HepG2 (cell line): ENCODE measurements around the gene PAFAH1B1. TPM values are rescaled to one million over a fixed set of nuclear protein-coding genes. Genes with fewer than 3 reads are reported as not detected.

ENCODE experiments used
- ATAC-seq: fragments of 200-7000 bp; cut with Tn5 transposase; 3 replicates; pipeline ENCODE4 v1.9.1; 2020; ENCODE audit warnings: mild to moderate bottlenecking, moderate library complexity
- BruUV-seq: library from RNA; stranded (reverse); fragments of 400-500 nt; replicated peaks from 2 replicates; lab custom pipeline; 2021; lab: Mats Ljungman, UMichigan
- CTCF ChIA-PET: fragments of 300-600 bp; formaldehyde crosslinking; extraction: SDS; loops from one replicate; lab custom pipeline; 2021; ENCODE audit warnings: low total read pairs, inconsistent platforms, low intra/inter-chr PET ratio; lab: Yijun Ruan, JAX
- POLR2A ChIA-PET: fragments of 350-600 bp; sonication (Branson Sonifier 250); formaldehyde crosslinking; loops from one replicate; lab custom pipeline; 2020; ENCODE audit warnings: antibody characterized with exemption, inconsistent platforms; lab: Yijun Ruan, JAX
- DNase-seq: peaks from one replicate; pipeline ENCODE4 v3.0.0-alpha.2; 2015; ENCODE audit warnings: low spot score
- FAIRE-seq: peaks from 3 replicates; lab custom pipeline; 2011; peaks lifted over from hg19 to GRCh38; lab: Jason Lieb, UNC
- H2AFZ ChIP-seq: one replicate; pipeline ENCODE4 v1.6.1; 2011; ENCODE audit warnings: low read length, inconsistent platforms
- H3K27ac ChIP-seq: fragments of 300-600 bp; 3 replicates; pipeline ENCODE4 v1.8.0; 2011; ENCODE audit warnings: mixed run types, mild to moderate bottlenecking, mixed read lengths, low read length, inconsistent platforms; ENCODE audit not compliant: insufficient read depth; ENCODE audit errors: extremely low read length
- H3K27me3 ChIP-seq, 2 experiments: fragments of 200-600 bp in 1 of 2; 2 replicates in 1 of 2; 3 replicates in 1 of 2; pipeline versions ENCODE4 v1.6.0 to v1.8.0; 2011; ENCODE audit warnings: low read length in 2 of 2, mild to moderate bottlenecking in 2 of 2, moderate library complexity in 2 of 2, inconsistent platforms in 1 of 2; ENCODE audit not compliant: insufficient read depth in 2 of 2, control insufficient read depth in 1 of 2
- H3K36me3 ChIP-seq, 2 experiments: fragments of 200-600 bp in 1 of 2; replicated peaks in 1 of 2; 2 replicates in 1 of 2; 3 replicates in 1 of 2; pipeline versions ENCODE4 v1.5.1 to v1.8.0; 2011; ENCODE audit warnings: low read length in 2 of 2, inconsistent platforms in 1 of 2; ENCODE audit not compliant: insufficient read depth in 2 of 2, control insufficient read depth in 1 of 2
- H3K4me1 ChIP-seq: 2 replicates; pipeline ENCODE4 v1.5.1; 2012; ENCODE audit warnings: low read length, inconsistent platforms; ENCODE audit not compliant: insufficient read depth
- H3K4me2 ChIP-seq: 2 replicates; pipeline ENCODE4 v1.6.0; 2011; ENCODE audit warnings: low read depth, low read length, inconsistent platforms
- H3K4me3 ChIP-seq, 3 experiments: fragments of 200-600 bp in 1 of 3; sonication (generic), shearing (Covaris generic) in 1 of 3; replicated peaks in 1 of 3; 2 replicates each; pipeline ENCODE4 v1.5.1; 2011 to 2016; ENCODE audit warnings: low read length in 3 of 3, inconsistent platforms in 2 of 3, low read depth in 2 of 3, mild to moderate bottlenecking in 2 of 3, control low read depth in 1 of 3, mixed read lengths in 1 of 3; ENCODE audit not compliant: insufficient read depth in 1 of 3
- H3K79me2 ChIP-seq: one replicate; pipeline ENCODE4 v1.6.1; 2011; ENCODE audit warnings: low read length, inconsistent platforms; ENCODE audit not compliant: insufficient read depth
- H3K9ac ChIP-seq: 2 replicates; pipeline ENCODE4 v1.6.0; 2011; ENCODE audit warnings: mild to moderate bottlenecking, low read depth, low read length, inconsistent platforms; ENCODE audit not compliant: insufficient read depth
- H3K9me3 ChIP-seq: 2 replicates; pipeline ENCODE4 v1.5.1; 2012; ENCODE audit warnings: mild to moderate bottlenecking, low read length
- H4K20me1 ChIP-seq: 2 replicates; pipeline ENCODE4 v1.6.0; 2011; ENCODE audit warnings: inconsistent platforms, mild to moderate bottlenecking, low read length, moderate library complexity; ENCODE audit not compliant: insufficient read depth
- CBX2 ChIP-seq, 2 experiments: fragments of 200-600 bp in 1 of 2; sonication (generic); formaldehyde crosslinking in 1 of 2; IDR thresholded peaks; 2 replicates each; pipeline versions ENCODE4 v1.7.0 to v1.8.1; 2018 to 2022; ENCODE audit warnings: low read depth in 2 of 2, low read length in 1 of 2, mild to moderate bottlenecking in 1 of 2, missing genetic modification reagents in 1 of 2
- CEBPB ChIP-seq: IDR thresholded peaks from 2 replicates; pipeline ENCODE4 v1.6.1; 2011; ENCODE audit warnings: low read depth, low read length, improper control_type of control experiment, borderline replicate concordance
- DNMT3B ChIP-seq: conservative IDR thresholded peaks from 2 replicates; pipeline ENCODE4 v1.6.1; 2016; ENCODE audit warnings: missing biosample characterization, control low read depth
- EEA1 ChIP-seq: sonication (generic); formaldehyde crosslinking; IDR thresholded peaks from 2 replicates; pipeline ENCODE4 v1.5.1; 2020; ENCODE audit warnings: mild to moderate bottlenecking, missing genetic modification reagents, borderline replicate concordance
- HINFP ChIP-seq: sonication (generic); formaldehyde crosslinking; IDR thresholded peaks from 2 replicates; pipeline ENCODE4 v1.4.0; 2020; ENCODE audit warnings: low read depth, mild to moderate bottlenecking, missing genetic modification reagents
- LCORL ChIP-seq, 2 experiments: fragments of 450-650 bp in 1 of 2; sonication (generic) in 1 of 2; formaldehyde crosslinking in 1 of 2; IDR thresholded peaks; 2 replicates each; pipeline versions ENCODE4 v1.5.0 to v1.6.1; 2017 to 2020; ENCODE audit warnings: antibody characterized with exemption in 1 of 2, missing genetic modification reagents in 1 of 2
- MYPOP ChIP-seq: sonication (generic); formaldehyde crosslinking; IDR thresholded peaks from 2 replicates; pipeline ENCODE4 v1.8.1; 2023; ENCODE audit warnings: mild to moderate bottlenecking, moderate library complexity, missing genetic modification reagents
- MZF1 ChIP-seq: sonication (generic); formaldehyde crosslinking; IDR thresholded peaks from 2 replicates; pipeline ENCODE4 v1.8.1; 2023; ENCODE audit warnings: mild to moderate bottlenecking, missing genetic modification reagents, borderline replicate concordance
- SALL1 ChIP-seq: sonication (generic); formaldehyde crosslinking; IDR thresholded peaks from 2 replicates; pipeline ENCODE4 v1.8.0; 2022; ENCODE audit warnings: mild to moderate bottlenecking, missing genetic modification reagents
- SNAPC2 ChIP-seq: sonication (generic); formaldehyde crosslinking; IDR thresholded peaks from 2 replicates; pipeline ENCODE4 v1.8.1; 2022; ENCODE audit warnings: mild to moderate bottlenecking, missing genetic modification reagents
- SP2 ChIP-seq: sonication (generic); formaldehyde crosslinking; IDR thresholded peaks from 2 replicates; pipeline ENCODE4 v1.5.1; 2020; ENCODE audit warnings: mild to moderate bottlenecking, missing genetic modification reagents
- THAP8 ChIP-seq: sonication (generic); formaldehyde crosslinking; IDR thresholded peaks from 2 replicates; pipeline ENCODE4 v1.5.1; 2020; ENCODE audit warnings: missing genetic modification reagents, mild to moderate bottlenecking, borderline replicate concordance
- ZNF264 ChIP-seq: sonication (generic); formaldehyde crosslinking; IDR thresholded peaks from 2 replicates; pipeline ENCODE4 v1.4.0; 2020; ENCODE audit warnings: missing genetic modification reagents
- ZNF44 ChIP-seq: sonication (generic); formaldehyde crosslinking; IDR thresholded peaks from 2 replicates; pipeline ENCODE4 v1.5.1; 2020; ENCODE audit warnings: mild to moderate bottlenecking, missing genetic modification reagents
- ZNF720 ChIP-seq: sonication (generic); formaldehyde crosslinking; IDR thresholded peaks from 2 replicates; pipeline ENCODE4 v1.4.0; 2020; ENCODE audit warnings: missing genetic modification reagents
- ZNF775 ChIP-seq: sonication (generic); formaldehyde crosslinking; IDR thresholded peaks from 2 replicates; pipeline ENCODE4 v1.4.0; 2020; ENCODE audit warnings: missing genetic modification reagents, mild to moderate bottlenecking, moderate library complexity, borderline replicate concordance
- WGBS: methylation state at CpG from one replicate; pipeline ENCODE4 v1.1.6; 2017; ENCODE audit warnings: low lambda C conversion rate; 5-methylcytosine and 5-hydroxymethylcytosine counted together
- in situ Hi-C: cut with HindIII; loops from 2 replicates; pipeline ENCODE4 v1.10.0; 2017; ENCODE audit warnings: low pct_unique_long_range_greater_than_20kb; ENCODE audit not compliant: extremely low pct_ligation_motif_present
- intact Hi-C: fragments of 100-400 bp; cut with micrococcal nuclease; formaldehyde crosslinking; loops from one replicate; pipeline ENCODE4 v1.10.0; 2022; ENCODE audit not compliant: unreplicated experiment
- polyA plus RNA-seq, 8 experiments: library from polyadenylated mRNA; depleted of rRNA in 3 of 8; stranded (reverse) in 7 of 8; unstranded in 1 of 8; fragments of >200 nt; fragmentation: Illumina TruSeq in 4 of 8; extraction: Trizol in 4 of 8; gene quantifications; 2 replicates each; pipeline versions ENCODE4 v1.2.1 to v1.2.3, GENCODE V29; 2011 to 2016; ENCODE audit warnings: low read depth in 4 of 8, missing spikeins in 1 of 8, mixed read lengths in 1 of 8; ENCODE audit not compliant: insufficient read depth in 1 of 8
- total RNA-seq, 5 experiments: library from RNA; depleted of rRNA; stranded (reverse); fragments of >200 nt; fragmentation: Illumina TruSeq; extraction: Trizol; gene quantifications; 2 replicates each; pipeline ENCODE4 v1.2.3, GENCODE V29; 2016; ENCODE audit warnings: low read depth in 1 of 5
- TF ChIP-seq, protein P1 (sequence below): IDR thresholded peaks from 2 replicates; pipeline ENCODE4 v1.6.1; 2012; ENCODE audit warnings: inconsistent platforms
- TF ChIP-seq, protein P2 (sequence below): sonication (generic); formaldehyde crosslinking; IDR thresholded peaks from 2 replicates; pipeline ENCODE4 v1.4.0; 2020; ENCODE audit warnings: missing genetic modification reagents

PAFAH1B1 gene
- total and polyA plus RNA-seq, 2 of the 13 experiments (the other 11 are each of a cell fraction or from before 2014, with no cell fraction given), result 46.0 to 64.9 TPM

- no peak for TF ChIP-seq THAP8
Observed at GRCh38 chr17:2634361-2634960, 41.0 kb downstream of the PAFAH1B1 start (continued).

DNA sequence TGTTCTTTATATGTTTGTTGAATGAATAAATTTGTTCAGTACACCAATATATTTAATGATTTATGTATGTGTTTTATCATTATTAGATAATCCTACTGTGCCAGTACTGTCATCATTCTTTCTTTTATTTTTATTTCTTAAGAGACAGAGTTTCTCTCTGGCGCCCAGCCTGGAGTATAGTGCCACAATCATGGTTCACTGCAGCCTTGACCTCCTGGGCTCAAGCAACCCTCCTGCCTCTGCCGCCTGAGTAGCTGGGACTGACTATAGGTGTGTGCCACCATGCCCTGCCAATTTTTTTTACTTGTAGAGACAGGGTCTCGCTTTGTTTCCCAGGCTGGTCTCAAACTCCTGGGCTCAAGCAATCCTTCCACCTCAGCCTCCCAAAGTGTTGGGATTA is 41.8 kb downstream of the PAFAH1B1 start:
- Histone ChIP-seq H3K27me3 (no peaks in the 10 kb centered on the region), H3K9ac (no peak overlapping the region), H3K4me3 (no peak overlapping the region), H4K20me1 (peaks cover 24% of the 10 kb centered on the region), H3K36me3 (peaks cover 1 to 24% of the 10 kb centered on the region in 2 experiments; a peak in 4 of 5 replicates), H2AFZ (no peak overlapping the region), H3K4me2 (no peak overlapping the region), H3K9me3 (no peaks in the 10 kb centered on the region), H3K79me2 (peaks cover 69% of the 10 kb centered on the region), H3K27ac (no peak overlapping the region), H3K4me1 (no peaks in the 10 kb centered on the region)
- WGBS, result 95% methylated on average over 3 of the region's 3 CpGs
- intact Hi-C loops, result no loop called here
- in situ Hi-C loops, result no loop called here
- CTCF ChIA-PET, result no interaction called here
- BruUV-seq, result no TSS peak
- DNase-seq (no peak), FAIRE-seq (no peak), ATAC-seq (no peak)
- POLR2A ChIA-PET, result no interaction called here
- TF ChIP-seq HINFP (CRISPR knock-in tag), result no peak
- TF ChIP-seq SP2, result no peak
- no peak for TF ChIP-seq MYPOP
- TF ChIP-seq LCORL (IDR thresholded peaks at IDR 0.05), result no peak
- no peak for TF ChIP-seq LCORL (CRISPR knock-in tag; IDR thresholded peaks at IDR 0.05)
- TF ChIP-seq, protein P1, sequence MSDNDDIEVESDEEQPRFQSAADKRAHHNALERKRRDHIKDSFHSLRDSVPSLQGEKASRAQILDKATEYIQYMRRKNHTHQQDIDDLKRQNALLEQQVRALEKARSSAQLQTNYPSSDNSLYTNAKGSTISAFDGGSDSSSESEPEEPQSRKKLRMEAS, result no peak
- no peak for TF ChIP-seq CBX2 (IDR thresholded peaks at IDR 0.05; ENCODE audit: low read depth, low read length)
- no peak for TF ChIP-seq CBX2 (CRISPR knock-in tag; IDR thresholded peaks at IDR 0.05; ENCODE audit: low read depth)
- TF ChIP-seq EEA1 (CRISPR knock-in tag), result no peak
- TF ChIP-seq, protein P2, sequence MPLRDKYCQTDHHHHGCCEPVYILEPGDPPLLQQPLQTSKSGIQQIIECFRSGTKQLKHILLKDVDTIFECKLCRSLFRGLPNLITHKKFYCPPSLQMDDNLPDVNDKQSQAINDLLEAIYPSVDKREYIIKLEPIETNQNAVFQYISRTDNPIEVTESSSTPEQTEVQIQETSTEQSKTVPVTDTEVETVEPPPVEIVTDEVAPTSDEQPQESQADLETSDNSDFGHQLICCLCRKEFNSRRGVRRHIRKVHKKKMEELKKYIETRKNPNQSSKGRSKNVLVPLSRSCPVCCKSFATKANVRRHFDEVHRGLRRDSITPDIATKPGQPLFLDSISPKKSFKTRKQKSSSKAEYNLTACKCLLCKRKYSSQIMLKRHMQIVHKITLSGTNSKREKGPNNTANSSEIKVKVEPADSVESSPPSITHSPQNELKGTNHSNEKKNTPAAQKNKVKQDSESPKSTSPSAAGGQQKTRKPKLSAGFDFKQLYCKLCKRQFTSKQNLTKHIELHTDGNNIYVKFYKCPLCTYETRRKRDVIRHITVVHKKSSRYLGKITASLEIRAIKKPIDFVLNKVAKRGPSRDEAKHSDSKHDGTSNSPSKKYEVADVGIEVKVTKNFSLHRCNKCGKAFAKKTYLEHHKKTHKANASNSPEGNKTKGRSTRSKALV, result no peak
- TF ChIP-seq SNAPC2 (CRISPR knock-in tag), result no peak
- no peak for TF ChIP-seq ZNF720 (CRISPR knock-in tag)
- TF ChIP-seq ZNF775 (CRISPR knock-in tag), result no peak
- no peak for TF ChIP-seq CEBPB
- TF ChIP-seq ZNF44 (CRISPR knock-in tag), result no peak
- no peak for TF ChIP-seq MZF1 (CRISPR knock-in tag)
- no peak for TF ChIP-seq SALL1 (CRISPR knock-in tag)
- TF ChIP-seq ZNF264 (CRISPR knock-in tag), result no peak
- no peak for TF ChIP-seq DNMT3B
